Measurements from ENCODE around the gene LONP2. TPM values are rescaled to one million over a fixed set of nuclear protein-coding genes. Genes with fewer than 3 reads are reported as not detected.

The LONP2 gene
- total RNA-seq, 2 donors from 2014 or later, result 55.1 to 67.0 TPM

DNA sequence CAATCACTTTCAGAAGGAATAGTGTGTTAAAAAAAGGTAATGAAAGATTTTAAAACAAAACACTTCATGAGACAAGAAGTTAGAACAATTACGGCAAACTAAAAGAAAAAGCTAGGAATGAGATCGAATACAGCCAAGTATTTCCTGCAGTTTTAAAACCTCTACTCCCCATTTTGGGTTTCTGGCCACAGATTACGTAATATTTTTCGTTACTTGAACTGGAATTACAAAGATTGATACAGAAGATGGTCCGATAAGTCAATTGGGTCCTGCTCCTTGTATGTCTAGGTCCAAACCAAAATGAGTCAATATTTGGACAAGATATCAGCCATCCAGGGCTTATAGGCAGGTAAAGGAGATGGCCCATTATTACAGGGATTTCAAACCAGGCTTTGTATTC, 88.9 kb downstream of the LONP2 start:
- H3K4me3 ChIP-seq, result no peak overlapping the region
- no peaks in the 10 kb centered on the region for H3K27me3 ChIP-seq (replicated peaks; ENCODE audit: insufficient read depth)
- no peaks in the 10 kb centered on the region for H3K9me3 ChIP-seq
- no peak for ATAC-seq (ENCODE audit: insufficient number of reproducible peaks, low FRiP score, low read depth)
- H3K27ac ChIP-seq, result no peak overlapping the region
- H3K36me3 ChIP-seq, result peaks cover 11% of the 10 kb centered on the region
- DNase-seq (ENCODE audit: low spot score), result no peak
- TF ChIP-seq CTCF (IDR thresholded peaks at IDR 0.05), result no peak
- peaks cover 3 to 6% of the 10 kb centered on the region in 2 donors for H3K4me1 ChIP-seq (ENCODE audit: control insufficient read depth in 1 of 2, low read depth in 2 of 2)

- Histone ChIP-seq H3K27me3 (replicated peaks; ENCODE audit: insufficient read depth) (no peaks in the 10 kb centered on the region), H3K4me1 (ENCODE audit: control insufficient read depth in 1 of 2, low read depth in 2 of 2) (peaks cover 3 to 6% of the 10 kb centered on the region in 2 donors), H3K4me3 (no peak overlapping the region), H3K9me3 (no peaks in the 10 kb centered on the region), H3K36me3 (peaks cover 11% of the 10 kb centered on the region), H3K27ac (no peak overlapping the region)
- TF ChIP-seq CTCF (IDR thresholded peaks at IDR 0.05), result no peak
- ATAC-seq (ENCODE audit: insufficient number of reproducible peaks, low FRiP score, low read depth) (no peak), DNase-seq (ENCODE audit: low spot score) (no peak)
These were observed 90.2 kb downstream of the LONP2 start for GRCh38 chr16:48334325-48334724.

DNA sequence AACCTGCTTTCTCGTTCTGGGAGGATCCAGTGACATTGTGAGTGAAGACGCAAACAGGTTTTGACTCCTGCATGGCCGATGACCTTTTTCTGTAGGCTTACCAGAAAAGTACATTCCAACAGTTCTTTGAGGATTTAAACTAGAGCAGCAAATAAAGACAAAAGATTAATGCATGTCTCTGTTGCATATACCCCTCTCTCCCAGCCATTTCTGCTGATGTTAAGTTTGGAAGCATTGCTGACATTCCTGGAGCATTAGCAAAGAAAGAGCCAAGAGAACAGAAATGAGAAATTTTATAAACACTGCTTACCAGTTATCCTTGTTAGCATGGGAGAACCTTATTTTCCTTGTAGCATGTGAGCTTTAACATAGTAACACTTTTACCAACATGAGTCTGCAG, 91.9 kb downstream of the LONP2 start:
- Histone ChIP-seq H3K9me3 (no peaks in the 10 kb centered on the region), H3K36me3 (peaks cover 11% of the 10 kb centered on the region), H3K4me1 (ENCODE audit: control insufficient read depth in 1 of 2, low read depth in 2 of 2) (peaks cover 3 to 6% of the 10 kb centered on the region in 2 donors), H3K27ac (no peak overlapping the region), H3K4me3 (no peak overlapping the region), H3K27me3 (replicated peaks; ENCODE audit: insufficient read depth) (no peaks in the 10 kb centered on the region)
- no peak for TF ChIP-seq CTCF (IDR thresholded peaks at IDR 0.05)
- ATAC-seq (ENCODE audit: insufficient number of reproducible peaks, low FRiP score, low read depth) (no peak), DNase-seq (ENCODE audit: low spot score) (no peak)

GRCh38 chr16:48340054-48340453, 96.0 kb downstream of the LONP2 start:
- ATAC-seq (ENCODE audit: insufficient number of reproducible peaks, low FRiP score, low read depth), result no peak
- peaks cover 9% of the 10 kb centered on the region for H3K36me3 ChIP-seq
- DNase-seq (ENCODE audit: low spot score), result no peak
- no peaks in the 10 kb centered on the region for H3K27me3 ChIP-seq (replicated peaks; ENCODE audit: insufficient read depth)
- H3K27ac ChIP-seq, result no peak overlapping the region
- no peak overlapping the region for H3K4me3 ChIP-seq
- peaks cover 3 to 6% of the 10 kb centered on the region in 2 donors for H3K4me1 ChIP-seq (ENCODE audit: control insufficient read depth in 1 of 2, low read depth in 2 of 2)
- no peak for TF ChIP-seq CTCF (IDR thresholded peaks at IDR 0.05)
- H3K9me3 ChIP-seq, result no peaks in the 10 kb centered on the region

GRCh38 chr16:48342591-48342990, 98.5 kb downstream of the LONP2 start:
- Histone ChIP-seq H3K36me3 (peaks cover 4% of the 10 kb centered on the region), H3K4me1 (ENCODE audit: control insufficient read depth in 1 of 2, low read depth in 2 of 2) (no peaks in the 10 kb centered on the region), H3K4me3 (no peak overlapping the region), H3K27me3 (replicated peaks; ENCODE audit: insufficient read depth) (no peaks in the 10 kb centered on the region), H3K9me3 (no peaks in the 10 kb centered on the region), H3K27ac (no peak overlapping the region)
- TF ChIP-seq CTCF (IDR thresholded peaks at IDR 0.05), result no peak
- ATAC-seq (ENCODE audit: insufficient number of reproducible peaks, low FRiP score, low read depth) (no peak), DNase-seq (ENCODE audit: low spot score) (no peak)

Data from thoracic aorta (tissue), 2 donors.